ENCODE measurements around the gene GRM4. TPM values are rescaled to one million over a fixed set of nuclear protein-coding genes. Genes with fewer than 3 reads are reported as not detected.
A peak's percentile ranks its signal among the peaks of the same experiment; 100 is the strongest.

GRM4 gene
- total RNA-seq, 1 experiment from 2014 or later: 5.6 TPM

DNA sequence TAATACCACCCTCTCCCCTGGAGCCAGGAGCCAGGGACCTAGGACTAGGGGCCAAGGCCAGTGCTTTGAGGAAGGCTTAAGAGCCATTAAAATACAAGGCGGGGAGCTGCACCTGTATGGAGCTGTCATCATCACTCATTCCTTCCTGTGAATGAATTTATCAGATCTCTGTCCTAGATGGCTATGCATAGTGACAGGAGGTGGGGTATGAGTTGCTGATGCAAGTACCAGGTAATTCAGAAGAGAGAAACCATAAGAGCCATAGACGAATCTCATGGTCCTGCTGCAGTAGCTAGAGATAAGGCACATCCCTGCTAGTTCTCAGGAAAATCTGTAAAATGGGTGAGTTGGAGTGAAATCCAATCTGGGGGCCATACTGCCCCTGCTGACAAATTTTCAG is 10.3 kb downstream of the GRM4 start:
- H3K27me3 Mint-ChIP-seq (ENCODE audit: low read depth): peaks cover 18% of the 10 kb centered on the region
- no peak overlapping the region for H3K56ac ChIP-seq (ENCODE audit: insufficient read length, low read depth, low read length)
- no peaks in the 10 kb centered on the region for H3K9me3 ChIP-seq (ENCODE audit: control insufficient read depth, low read depth, low read length)
- peaks cover 55 to 76% of the 10 kb centered on the region in 2 experiments for H3K4me1 Mint-ChIP-seq
- no peak overlapping the region for H2BK12ac ChIP-seq (ENCODE audit: insufficient read length, low read depth, low read length)
- no peak overlapping the region for H3K4ac ChIP-seq (ENCODE audit: low read depth, low read length)
- H2AK5ac ChIP-seq (ENCODE audit: insufficient read length, low read length): no peak overlapping the region
- WGBS (ENCODE audit: extremely low coverage, insufficient read length, low lambda C conversion rate): no CpG with 5 or more reads among the region's 2 CpGs
- no peak overlapping the region for H3K9ac ChIP-seq (ENCODE audit: extremely low read depth, insufficient read length, low read length)
- no peak overlapping the region for H3K18ac ChIP-seq (ENCODE audit: insufficient read length, low read depth, low read length)
- H3K79me2 ChIP-seq (ENCODE audit: insufficient read depth, low read length): no peaks in the 10 kb centered on the region; the same call in 1 of the 2 replicates
- TF ChIP-seq, protein P1, sequence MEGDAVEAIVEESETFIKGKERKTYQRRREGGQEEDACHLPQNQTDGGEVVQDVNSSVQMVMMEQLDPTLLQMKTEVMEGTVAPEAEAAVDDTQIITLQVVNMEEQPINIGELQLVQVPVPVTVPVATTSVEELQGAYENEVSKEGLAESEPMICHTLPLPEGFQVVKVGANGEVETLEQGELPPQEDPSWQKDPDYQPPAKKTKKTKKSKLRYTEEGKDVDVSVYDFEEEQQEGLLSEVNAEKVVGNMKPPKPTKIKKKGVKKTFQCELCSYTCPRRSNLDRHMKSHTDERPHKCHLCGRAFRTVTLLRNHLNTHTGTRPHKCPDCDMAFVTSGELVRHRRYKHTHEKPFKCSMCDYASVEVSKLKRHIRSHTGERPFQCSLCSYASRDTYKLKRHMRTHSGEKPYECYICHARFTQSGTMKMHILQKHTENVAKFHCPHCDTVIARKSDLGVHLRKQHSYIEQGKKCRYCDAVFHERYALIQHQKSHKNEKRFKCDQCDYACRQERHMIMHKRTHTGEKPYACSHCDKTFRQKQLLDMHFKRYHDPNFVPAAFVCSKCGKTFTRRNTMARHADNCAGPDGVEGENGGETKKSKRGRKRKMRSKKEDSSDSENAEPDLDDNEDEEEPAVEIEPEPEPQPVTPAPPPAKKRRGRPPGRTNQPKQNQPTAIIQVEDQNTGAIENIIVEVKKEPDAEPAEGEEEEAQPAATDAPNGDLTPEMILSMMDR (conservative IDR thresholded peaks at IDR 0.05): no peak
- H3K23me2 ChIP-seq (ENCODE audit: insufficient read length, low read depth, low read length, poor library complexity, severe bottlenecking): peaks cover 3% of the 10 kb centered on the region
- H3K27ac Mint-ChIP-seq: no peak overlapping the region; a peak in 1 of 7 replicates
- no peak overlapping the region for H2BK5ac ChIP-seq (ENCODE audit: insufficient read length, low read length)
- no peaks in the 10 kb centered on the region for H3K27me3 ChIP-seq (ENCODE audit: insufficient read depth, low read length)
- no peak for DNase-seq
- H3K4me3 Mint-ChIP-seq: peak overlapping the region in 1 of 2 experiments; percentile 31; a peak in 1 of 5 replicates
- H3K36me3 Mint-ChIP-seq (ENCODE audit: insufficient read depth in 1 of 3, low read depth in 3 of 3): no peaks in the 10 kb centered on the region; a peak in 3 of 7 replicates
- H3K9me3 Mint-ChIP-seq: peaks cover 0 to 2% of the 10 kb centered on the region in 2 experiments; a peak in 1 of 5 replicates
- no peak overlapping the region for H3K23ac ChIP-seq (ENCODE audit: insufficient read length, low read depth, low read length)
- H2AFZ ChIP-seq (ENCODE audit: low read length): no peak overlapping the region
- H4K8ac ChIP-seq (replicated peaks; ENCODE audit: insufficient read length, low read depth, low read length): no peak overlapping the region
- H3K27ac ChIP-seq (ENCODE audit: insufficient read length, low read depth, low read length): no peak overlapping the region
- no peak overlapping the region for H2BK15ac ChIP-seq (ENCODE audit: low read depth, low read length)
- no peak overlapping the region for H3T11ph ChIP-seq (ENCODE audit: low read length)
- no peak overlapping the region for H4K5ac ChIP-seq (ENCODE audit: insufficient read length, low read depth, low read length)
- H3K79me1 ChIP-seq (ENCODE audit: insufficient read depth, low read depth, low read length, poor library complexity, severe bottlenecking): no peaks in the 10 kb centered on the region
- H2BK20ac ChIP-seq (ENCODE audit: low read depth, low read length, poor library complexity, severe bottlenecking): no peak overlapping the region
- no peak overlapping the region for H3K14ac ChIP-seq (ENCODE audit: insufficient read depth, low read length)
- H3K4me2 ChIP-seq (ENCODE audit: insufficient read depth, insufficient read length, low read length): no peak overlapping the region
- no peaks in the 10 kb centered on the region for H4K20me1 ChIP-seq (ENCODE audit: control insufficient read depth, insufficient read depth, insufficient read length)
- H4K91ac ChIP-seq (ENCODE audit: insufficient read length, low read depth, low read length): no peak overlapping the region
- H3K4me1 ChIP-seq (ENCODE audit: insufficient read depth, low read length): peaks cover 29% of the 10 kb centered on the region
- no peak overlapping the region for H2BK120ac ChIP-seq (ENCODE audit: low read depth, low read length, poor library complexity, severe bottlenecking)

Measured in H9 (cell line).